GM23338 (cell line): Measurements from ENCODE around the gene RNF182. TPM values are rescaled to one million over a fixed set of nuclear protein-coding genes. Genes with fewer than 3 reads are reported as not detected.

Experiments used
- ATAC-seq: fragments of 200-7000 bp; cut with Tn5 transposase; 3 replicates; pipeline ENCODE4 v1.9.1; 2020
- DNase-seq: peaks from one replicate; pipeline ENCODE4 v3.0.0-alpha.2; 2015; ENCODE audit warnings: low spot score
- H2AFZ ChIP-seq: fragments of 200-600 bp; sonication (generic); 2 replicates; pipeline ENCODE4 v1.8.0; 2016; ENCODE audit warnings: antibody characterized with exemption, mild to moderate bottlenecking, moderate library complexity
- H3F3A ChIP-seq: fragments of 200-600 bp; sonication (generic); replicated peaks from 2 replicates; pipeline ENCODE4 v1.8.0; 2017; ENCODE audit warnings: antibody characterized with exemption, mixed run types, low read depth
- H3K27ac ChIP-seq: fragments of 200-600 bp; sonication (generic); 2 replicates; pipeline ENCODE4 v1.6.1; 2016; ENCODE audit warnings: low read depth
- H3K27me3 ChIP-seq: fragments of 200-600 bp; sonication (generic); 2 replicates; pipeline ENCODE4 v1.8.0; 2016; ENCODE audit warnings: mild to moderate bottlenecking, mixed run types, moderate library complexity; ENCODE audit not compliant: insufficient read depth
- H3K36me3 ChIP-seq: fragments of 200-600 bp; sonication (generic); 2 replicates; pipeline ENCODE4 v1.8.0; 2016; ENCODE audit warnings: mild to moderate bottlenecking; ENCODE audit not compliant: insufficient read depth
- H3K4me1 ChIP-seq: fragments of 200-600 bp; sonication (generic); 2 replicates; pipeline ENCODE4 v1.8.0; 2016; ENCODE audit warnings: mild to moderate bottlenecking, moderate library complexity; ENCODE audit not compliant: insufficient read depth
- H3K4me2 ChIP-seq: fragments of 200-600 bp; sonication (generic); 2 replicates; pipeline ENCODE4 v1.7.1; 2017; ENCODE audit warnings: mixed run types
- H3K4me3 ChIP-seq: fragments of 200-600 bp; sonication (generic); 2 replicates; pipeline ENCODE4 v1.6.1; 2016; ENCODE audit warnings: mixed run types
- H3K79me2 ChIP-seq: fragments of 200-600 bp; sonication (generic); replicated peaks from 2 replicates; pipeline ENCODE4 v1.8.0; 2017; ENCODE audit warnings: mild to moderate bottlenecking; ENCODE audit not compliant: insufficient read depth
- H3K9me2 ChIP-seq: fragments of 200-600 bp; sonication (generic); 2 replicates; pipeline ENCODE4 v1.8.0; 2017; ENCODE audit not compliant: insufficient read depth
- H4K20me1 ChIP-seq: fragments of 200-600 bp; sonication (generic); replicated peaks from 2 replicates; pipeline ENCODE4 v1.8.0; 2017; ENCODE audit warnings: mild to moderate bottlenecking; ENCODE audit not compliant: insufficient read depth
- H3K27ac Mint-ChIP-seq: 2 replicates; pipeline ENCODE4 v1.8.0; 2020; ENCODE audit warnings: inconsistent platforms, mild to moderate bottlenecking, moderate library complexity, mixed read lengths
- H3K27me3 Mint-ChIP-seq: 3 replicates; pipeline ENCODE4 v1.8.0; 2022; ENCODE audit warnings: low read depth, mild to moderate bottlenecking, moderate library complexity, mixed read lengths, inconsistent platforms; ENCODE audit not compliant: insufficient read depth, poor library complexity
- H3K36me3 Mint-ChIP-seq: 3 replicates; pipeline ENCODE4 v1.8.0; 2021; ENCODE audit warnings: low read depth, mild to moderate bottlenecking, inconsistent platforms, moderate library complexity, mixed read lengths
- H3K4me1 Mint-ChIP-seq: 3 replicates; pipeline ENCODE4 v1.8.0; 2020; ENCODE audit warnings: mild to moderate bottlenecking, inconsistent platforms, mixed read lengths
- H3K4me3 Mint-ChIP-seq: 3 replicates; pipeline ENCODE4 v1.8.0; 2021; ENCODE audit warnings: moderate library complexity, mild to moderate bottlenecking, inconsistent platforms, mixed read lengths
- H3K9me3 Mint-ChIP-seq: 3 replicates; pipeline ENCODE4 v1.8.0; 2020; ENCODE audit warnings: moderate library complexity, mild to moderate bottlenecking, inconsistent platforms, mixed read lengths
- CREB1 ChIP-seq: fragments of 250-450 bp; sonication (Bioruptor Pico); IDR thresholded peaks from 2 replicates; pipeline ENCODE4 v1.5.0; 2020; ENCODE audit warnings: low read depth, mild to moderate bottlenecking, moderate library complexity
- EZH2 ChIP-seq: fragments of 200-600 bp; sonication (generic); IDR thresholded peaks from one replicate; pipeline ENCODE4 v1.8.0; 2017; ENCODE audit warnings: antibody characterized with exemption, mild to moderate bottlenecking, low read depth; ENCODE audit not compliant: unreplicated experiment
- EZH2phosphoT487 ChIP-seq: fragments of 200-600 bp; sonication (generic); IDR thresholded peaks from one replicate; pipeline ENCODE4 v1.8.1; 2018; ENCODE audit warnings: antibody characterized with exemption; ENCODE audit not compliant: unreplicated experiment
- JUNB ChIP-seq: IDR thresholded peaks from one replicate; pipeline ENCODE4 v1.6.1; 2016; ENCODE audit warnings: antibody characterized with exemption; ENCODE audit not compliant: unreplicated experiment
- NANOG ChIP-seq: IDR thresholded peaks from 2 replicates; pipeline ENCODE4 v1.6.1; 2016; ENCODE audit warnings: antibody characterized with exemption, borderline replicate concordance
- POLR2AphosphoS5 ChIP-seq: IDR thresholded peaks from 2 replicates; pipeline ENCODE4 v1.6.1; 2016; ENCODE audit warnings: antibody characterized with exemption, low read depth
- STAT1 ChIP-seq: IDR thresholded peaks from one replicate; pipeline ENCODE4 v1.6.1; 2016; ENCODE audit warnings: antibody characterized with exemption; ENCODE audit not compliant: unreplicated experiment
- ZNF114 ChIP-seq: fragments of 250-450 bp; sonication (Bioruptor Pico); IDR thresholded peaks from 2 replicates; pipeline ENCODE4 v1.5.0; 2020; ENCODE audit warnings: mild to moderate bottlenecking, moderate library complexity
- ZNF331 ChIP-seq: fragments of 250-450 bp; sonication (Bioruptor Pico); IDR thresholded peaks from 2 replicates; pipeline ENCODE4 v1.5.0; 2020; ENCODE audit warnings: low read depth, mild to moderate bottlenecking, moderate library complexity
- polyA plus RNA-seq: library from polyadenylated mRNA; unstranded; fragments of >200 nt; fragmentation: Nextera tagmentation; extraction: Ambion mirVana; gene quantifications from 2 replicates; pipeline ENCODE4 v1.2.1, GENCODE V29; 2016
- total RNA-seq: library from RNA; depleted of rRNA; stranded (reverse); fragments of >200 nt; shearing (Covaris generic); gene quantifications from 2 replicates; pipeline ENCODE4 v1.2.3, GENCODE V29; 2014
- TF ChIP-seq, protein P1 (sequence below): IDR thresholded peaks from 2 replicates; pipeline ENCODE4 v1.6.1; 2016; ENCODE audit warnings: antibody characterized with exemption
- TF ChIP-seq, protein P2 (sequence below), 2 experiments: fragments of 200-600 bp in 1 of 2; sonication (generic) in 1 of 2; conservative IDR thresholded peaks; 2 replicates each; pipeline versions ENCODE4 v1.5.1 to v1.6.1; 2016 to 2017; ENCODE audit warnings: antibody characterized with exemption in 2 of 2, low read depth in 2 of 2, mild to moderate bottlenecking in 2 of 2, moderate library complexity in 1 of 2
- TF ChIP-seq, protein P3 (sequence below): IDR thresholded peaks from one replicate; pipeline ENCODE4 v1.6.1; 2018; ENCODE audit warnings: antibody characterized with exemption; ENCODE audit not compliant: unreplicated experiment

Gene RNF182
- total and polyA plus RNA-seq, 2 experiments from 2014 or later: 3.2 to 9.8 TPM

DNA sequence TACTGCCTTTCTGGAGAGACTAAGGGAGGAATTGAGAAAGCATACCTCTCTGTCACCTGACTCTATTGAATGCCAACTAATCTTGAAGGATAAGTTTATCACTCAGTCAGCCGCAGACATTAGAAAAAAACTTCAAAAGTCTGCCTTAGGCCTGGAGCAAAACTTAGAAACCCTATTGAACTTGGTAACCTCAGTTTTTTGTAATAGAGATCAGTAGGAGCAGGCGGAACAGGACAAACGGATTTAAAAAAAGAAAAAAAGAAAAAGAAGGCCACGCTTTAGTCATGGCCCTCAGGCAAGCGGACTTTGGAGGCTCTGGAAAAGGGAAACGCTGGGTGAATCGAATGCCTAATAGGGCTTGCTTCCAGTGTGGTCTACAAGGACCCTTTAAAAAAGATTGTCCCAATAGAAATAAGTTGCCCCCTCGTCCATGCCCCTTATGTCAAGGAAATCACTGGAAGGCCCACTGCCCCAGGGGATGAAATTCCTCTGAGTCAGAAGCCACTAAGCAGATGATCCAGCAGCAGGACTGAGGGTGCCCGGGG is 43.1 kb upstream of the RNF182 start (continued):
- TF ChIP-seq, protein P1, sequence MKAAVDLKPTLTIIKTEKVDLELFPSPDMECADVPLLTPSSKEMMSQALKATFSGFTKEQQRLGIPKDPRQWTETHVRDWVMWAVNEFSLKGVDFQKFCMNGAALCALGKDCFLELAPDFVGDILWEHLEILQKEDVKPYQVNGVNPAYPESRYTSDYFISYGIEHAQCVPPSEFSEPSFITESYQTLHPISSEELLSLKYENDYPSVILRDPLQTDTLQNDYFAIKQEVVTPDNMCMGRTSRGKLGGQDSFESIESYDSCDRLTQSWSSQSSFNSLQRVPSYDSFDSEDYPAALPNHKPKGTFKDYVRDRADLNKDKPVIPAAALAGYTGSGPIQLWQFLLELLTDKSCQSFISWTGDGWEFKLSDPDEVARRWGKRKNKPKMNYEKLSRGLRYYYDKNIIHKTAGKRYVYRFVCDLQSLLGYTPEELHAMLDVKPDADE: no peak
- TF ChIP-seq CREB1 (CRISPR knock-in tag) (no peak), ZNF331 (CRISPR knock-in tag) (no peak), JUNB (no peak)

DNA sequence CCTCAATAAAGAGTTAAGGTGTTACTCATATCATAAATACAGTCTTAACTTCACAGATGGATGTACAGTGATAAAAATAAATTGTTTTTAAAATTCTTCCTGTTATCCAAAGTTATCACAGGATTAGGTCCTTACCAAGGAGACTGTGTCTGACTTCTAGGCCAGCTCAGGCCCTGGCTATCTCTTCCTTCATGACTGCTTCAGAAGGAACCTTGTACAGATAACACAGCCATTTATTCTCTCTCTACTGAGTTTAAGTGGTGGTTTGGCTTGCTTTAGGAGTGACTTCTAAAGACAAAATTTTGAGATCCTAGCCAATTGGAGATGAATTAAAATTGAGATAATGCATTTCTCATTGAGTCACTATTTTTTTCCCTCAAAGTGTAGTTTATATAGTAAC is 40.8 kb upstream of the RNF182 start:
- peaks cover 9% of the 10 kb centered on the region; the same call in 1 of the 2 replicates for H3K4me1 ChIP-seq
- Mint-ChIP-seq H3K4me3 (no peak overlapping the region), H3K27me3 (peaks cover 3% of the 10 kb centered on the region), H3K27ac (no peak overlapping the region), H3K4me1 (peaks cover 3% of the 10 kb centered on the region; the same call in 1 of the 3 replicates), H3K9me3 (peaks cover 3% of the 10 kb centered on the region; the same call in 1 of the 3 replicates), H3K36me3 (no peaks in the 10 kb centered on the region)
- no peaks in the 10 kb centered on the region for H3F3A ChIP-seq
- no peaks in the 10 kb centered on the region for H3K9me2 ChIP-seq
- H3K79me2 ChIP-seq: no peaks in the 10 kb centered on the region
- H3K27ac ChIP-seq: no peak overlapping the region
- H2AFZ ChIP-seq: no peak overlapping the region
- no peaks in the 10 kb centered on the region for H3K36me3 ChIP-seq
- H4K20me1 ChIP-seq: no peaks in the 10 kb centered on the region
- no peak overlapping the region for H3K4me3 ChIP-seq
- H3K27me3 ChIP-seq: no peaks in the 10 kb centered on the region
- ATAC-seq: no peak
- DNase-seq: no peak
- no peak overlapping the region for H3K4me2 ChIP-seq
- TF ChIP-seq, protein P1: no peak
- TF ChIP-seq, protein P2, sequence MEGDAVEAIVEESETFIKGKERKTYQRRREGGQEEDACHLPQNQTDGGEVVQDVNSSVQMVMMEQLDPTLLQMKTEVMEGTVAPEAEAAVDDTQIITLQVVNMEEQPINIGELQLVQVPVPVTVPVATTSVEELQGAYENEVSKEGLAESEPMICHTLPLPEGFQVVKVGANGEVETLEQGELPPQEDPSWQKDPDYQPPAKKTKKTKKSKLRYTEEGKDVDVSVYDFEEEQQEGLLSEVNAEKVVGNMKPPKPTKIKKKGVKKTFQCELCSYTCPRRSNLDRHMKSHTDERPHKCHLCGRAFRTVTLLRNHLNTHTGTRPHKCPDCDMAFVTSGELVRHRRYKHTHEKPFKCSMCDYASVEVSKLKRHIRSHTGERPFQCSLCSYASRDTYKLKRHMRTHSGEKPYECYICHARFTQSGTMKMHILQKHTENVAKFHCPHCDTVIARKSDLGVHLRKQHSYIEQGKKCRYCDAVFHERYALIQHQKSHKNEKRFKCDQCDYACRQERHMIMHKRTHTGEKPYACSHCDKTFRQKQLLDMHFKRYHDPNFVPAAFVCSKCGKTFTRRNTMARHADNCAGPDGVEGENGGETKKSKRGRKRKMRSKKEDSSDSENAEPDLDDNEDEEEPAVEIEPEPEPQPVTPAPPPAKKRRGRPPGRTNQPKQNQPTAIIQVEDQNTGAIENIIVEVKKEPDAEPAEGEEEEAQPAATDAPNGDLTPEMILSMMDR (conservative IDR thresholded peaks at IDR 0.05; ENCODE audit: low read depth in 2 of 2): no peak
- TF ChIP-seq EZH2phosphoT487 (no peak), ZNF114 (CRISPR knock-in tag) (no peak), EZH2 (no peak), JUNB (no peak), ZNF331 (CRISPR knock-in tag) (no peak), POLR2AphosphoS5 (no peak), CREB1 (CRISPR knock-in tag) (no peak), NANOG (no peak), STAT1 (no peak)
- TF ChIP-seq, protein P3, sequence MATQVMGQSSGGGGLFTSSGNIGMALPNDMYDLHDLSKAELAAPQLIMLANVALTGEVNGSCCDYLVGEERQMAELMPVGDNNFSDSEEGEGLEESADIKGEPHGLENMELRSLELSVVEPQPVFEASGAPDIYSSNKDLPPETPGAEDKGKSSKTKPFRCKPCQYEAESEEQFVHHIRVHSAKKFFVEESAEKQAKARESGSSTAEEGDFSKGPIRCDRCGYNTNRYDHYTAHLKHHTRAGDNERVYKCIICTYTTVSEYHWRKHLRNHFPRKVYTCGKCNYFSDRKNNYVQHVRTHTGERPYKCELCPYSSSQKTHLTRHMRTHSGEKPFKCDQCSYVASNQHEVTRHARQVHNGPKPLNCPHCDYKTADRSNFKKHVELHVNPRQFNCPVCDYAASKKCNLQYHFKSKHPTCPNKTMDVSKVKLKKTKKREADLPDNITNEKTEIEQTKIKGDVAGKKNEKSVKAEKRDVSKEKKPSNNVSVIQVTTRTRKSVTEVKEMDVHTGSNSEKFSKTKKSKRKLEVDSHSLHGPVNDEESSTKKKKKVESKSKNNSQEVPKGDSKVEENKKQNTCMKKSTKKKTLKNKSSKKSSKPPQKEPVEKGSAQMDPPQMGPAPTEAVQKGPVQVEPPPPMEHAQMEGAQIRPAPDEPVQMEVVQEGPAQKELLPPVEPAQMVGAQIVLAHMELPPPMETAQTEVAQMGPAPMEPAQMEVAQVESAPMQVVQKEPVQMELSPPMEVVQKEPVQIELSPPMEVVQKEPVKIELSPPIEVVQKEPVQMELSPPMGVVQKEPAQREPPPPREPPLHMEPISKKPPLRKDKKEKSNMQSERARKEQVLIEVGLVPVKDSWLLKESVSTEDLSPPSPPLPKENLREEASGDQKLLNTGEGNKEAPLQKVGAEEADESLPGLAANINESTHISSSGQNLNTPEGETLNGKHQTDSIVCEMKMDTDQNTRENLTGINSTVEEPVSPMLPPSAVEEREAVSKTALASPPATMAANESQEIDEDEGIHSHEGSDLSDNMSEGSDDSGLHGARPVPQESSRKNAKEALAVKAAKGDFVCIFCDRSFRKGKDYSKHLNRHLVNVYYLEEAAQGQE: no peak
